C4-2B (cell line): Measurements from ENCODE around the gene TTC34.

Experiments
- CTCF ChIP-seq: fragments of 450-650 bp; conservative IDR thresholded peaks from 2 replicates; pipeline ENCODE4 v1.5.1; 2017; ENCODE audit warnings: mild to moderate bottlenecking
- ZFX ChIP-seq: fragments of 450-650 bp; IDR thresholded peaks from 2 replicates; pipeline ENCODE4 v1.6.1; 2017

- TF ChIP-seq CTCF (no peak), ZFX (no peak)
These were observed 11.4 kb downstream of the TTC34 start for GRCh38 chr1:2789986-2790581.
